ENCODE data around the gene XXYLT1. TPM values are rescaled to one million over a fixed set of nuclear protein-coding genes. Genes with fewer than 3 reads are reported as not detected.

Gene XXYLT1
- total RNA-seq, 1 experiment from 2014 or later, result 7.3 TPM

GRCh38 chr3:195071011-195071728 is 199.8 kb downstream of the XXYLT1 start:
- Histone ChIP-seq H2AFZ (ENCODE audit: low read length) (no peak overlapping the region), H4K20me1 (ENCODE audit: insufficient read depth, low read depth, low read length) (peaks cover 12% of the 10 kb centered on the region; the same call in 1 of the 2 replicates), H3K79me2 (ENCODE audit: low read length) (no peaks in the 10 kb centered on the region), H3K27ac (ENCODE audit: low read length) (no peak overlapping the region), H3K9me2 (replicated peaks; ENCODE audit: insufficient read depth, low read length) (no peaks in the 10 kb centered on the region), H3K4me1 (ENCODE audit: low read length) (no peaks in the 10 kb centered on the region), H3K9me3 (ENCODE audit: low read length) (no peaks in the 10 kb centered on the region), H3K4me2 (ENCODE audit: low read depth, low read length, poor library complexity, severe bottlenecking) (no peak overlapping the region), H3K9ac (ENCODE audit: low read length) (no peak overlapping the region), H3K4me3 (ENCODE audit: low read length) (no peak overlapping the region), H3K36me3 (ENCODE audit: insufficient read depth, low read length) (no peaks in the 10 kb centered on the region), H3K27me3 (ENCODE audit: low read length) (no peaks in the 10 kb centered on the region)
- no peak for DNase-seq

- no peak overlapping the region for H2AFZ ChIP-seq (ENCODE audit: low read length)
Observed at GRCh38 chr3:195070336-195070735, 200.6 kb downstream of the XXYLT1 start.

GRCh38 chr3:195069501-195070251 is 201.3 kb downstream of the XXYLT1 start:
- Histone ChIP-seq H2AFZ (ENCODE audit: low read length) (no peak overlapping the region), H3K4me1 (ENCODE audit: low read length) (peaks cover 6% of the 10 kb centered on the region), H3K9ac (ENCODE audit: low read length) (no peak overlapping the region), H3K27ac (ENCODE audit: low read length) (no peak overlapping the region), H3K27me3 (ENCODE audit: low read length) (no peaks in the 10 kb centered on the region), H3K9me2 (replicated peaks; ENCODE audit: insufficient read depth, low read length) (no peaks in the 10 kb centered on the region), H3K4me3 (ENCODE audit: low read length) (no peak overlapping the region), H3K9me3 (ENCODE audit: low read length) (no peaks in the 10 kb centered on the region), H3K4me2 (ENCODE audit: low read depth, low read length, poor library complexity, severe bottlenecking) (no peak overlapping the region), H3K36me3 (ENCODE audit: insufficient read depth, low read length) (no peaks in the 10 kb centered on the region), H3K79me2 (ENCODE audit: low read length) (no peaks in the 10 kb centered on the region), H4K20me1 (ENCODE audit: insufficient read depth, low read depth, low read length) (peaks cover 13% of the 10 kb centered on the region; the same call in 1 of the 2 replicates)
- DNase-seq, result no peak

More at GRCh38 chr3:195070336-195070735, 200.6 kb downstream of the XXYLT1 start:
- Histone ChIP-seq H3K9me3 (ENCODE audit: low read length) (no peaks in the 10 kb centered on the region), H4K20me1 (ENCODE audit: insufficient read depth, low read depth, low read length) (peaks cover 12% of the 10 kb centered on the region; the same call in 1 of the 2 replicates), H3K4me1 (ENCODE audit: low read length) (no peaks in the 10 kb centered on the region), H3K4me2 (ENCODE audit: low read depth, low read length, poor library complexity, severe bottlenecking) (no peak overlapping the region), H3K36me3 (ENCODE audit: insufficient read depth, low read length) (no peaks in the 10 kb centered on the region), H3K79me2 (ENCODE audit: low read length) (no peaks in the 10 kb centered on the region), H3K27ac (ENCODE audit: low read length) (no peak overlapping the region), H3K4me3 (ENCODE audit: low read length) (no peak overlapping the region), H3K27me3 (ENCODE audit: low read length) (no peaks in the 10 kb centered on the region), H3K9ac (ENCODE audit: low read length) (no peak overlapping the region), H3K9me2 (replicated peaks; ENCODE audit: insufficient read depth, low read length) (no peaks in the 10 kb centered on the region)
- DNase-seq, result no peak

- Histone ChIP-seq H4K20me1 (ENCODE audit: insufficient read depth, low read depth, low read length) (peaks cover 16% of the 10 kb centered on the region; the same call in 1 of the 2 replicates), H3K4me1 (ENCODE audit: low read length) (peaks cover 13% of the 10 kb centered on the region), H3K9me3 (ENCODE audit: low read length) (no peaks in the 10 kb centered on the region), H3K27me3 (ENCODE audit: low read length) (no peaks in the 10 kb centered on the region), H3K36me3 (ENCODE audit: insufficient read depth, low read length) (no peaks in the 10 kb centered on the region), H3K27ac (ENCODE audit: low read length) (no peak overlapping the region), H3K4me3 (ENCODE audit: low read length) (no peak overlapping the region), H2AFZ (ENCODE audit: low read length) (no peak overlapping the region), H3K4me2 (ENCODE audit: low read depth, low read length, poor library complexity, severe bottlenecking) (no peak overlapping the region), H3K9ac (ENCODE audit: low read length) (no peak overlapping the region), H3K79me2 (ENCODE audit: low read length) (no peaks in the 10 kb centered on the region), H3K9me2 (replicated peaks; ENCODE audit: insufficient read depth, low read length) (no peaks in the 10 kb centered on the region)
- no peak for DNase-seq
Observed at GRCh38 chr3:195068084-195069080, 202.6 kb downstream of the XXYLT1 start.

- H3K9me2 ChIP-seq (replicated peaks; ENCODE audit: insufficient read depth, low read length), result no peaks in the 10 kb centered on the region
- DNase-seq, result no peak
Observed at GRCh38 chr3:195066441-195066841, 204.5 kb downstream of the XXYLT1 start.

GRCh38 chr3:195065864-195066185 is 205.1 kb downstream of the XXYLT1 start:
- peaks cover 13% of the 10 kb centered on the region for H3K4me1 ChIP-seq (ENCODE audit: low read length)
- no peak overlapping the region for H3K27ac ChIP-seq (ENCODE audit: low read length)
- H3K27me3 ChIP-seq (ENCODE audit: low read length), result no peaks in the 10 kb centered on the region
- no peaks in the 10 kb centered on the region for H3K36me3 ChIP-seq (ENCODE audit: insufficient read depth, low read length)
- H3K9ac ChIP-seq (ENCODE audit: low read length), result no peak overlapping the region
- H3K9me3 ChIP-seq (ENCODE audit: low read length), result no peaks in the 10 kb centered on the region
- H3K9me2 ChIP-seq (replicated peaks; ENCODE audit: insufficient read depth, low read length), result no peaks in the 10 kb centered on the region
- no peak overlapping the region for H3K4me2 ChIP-seq (ENCODE audit: low read depth, low read length, poor library complexity, severe bottlenecking)
- H4K20me1 ChIP-seq (ENCODE audit: insufficient read depth, low read depth, low read length), result 0 out of 2 replicates have a peak, but pooled peaks cover 10% of the 10 kb centered on the region
- H3K79me2 ChIP-seq (ENCODE audit: low read length), result no peaks in the 10 kb centered on the region
- no peak overlapping the region for H3K4me3 ChIP-seq (ENCODE audit: low read length)
- H2AFZ ChIP-seq (ENCODE audit: low read length), result no peak overlapping the region
- no peak for DNase-seq

More at GRCh38 chr3:195066441-195066841, 204.5 kb downstream of the XXYLT1 start:
- Histone ChIP-seq H3K4me3 (ENCODE audit: low read length) (no peak overlapping the region), H3K79me2 (ENCODE audit: low read length) (no peaks in the 10 kb centered on the region), H3K9me3 (ENCODE audit: low read length) (no peaks in the 10 kb centered on the region), H4K20me1 (ENCODE audit: insufficient read depth, low read depth, low read length) (0 out of 2 replicates have a peak, but pooled peaks cover 10% of the 10 kb centered on the region), H3K4me2 (ENCODE audit: low read depth, low read length, poor library complexity, severe bottlenecking) (no peak overlapping the region), H3K9ac (ENCODE audit: low read length) (no peak overlapping the region), H3K27me3 (ENCODE audit: low read length) (no peaks in the 10 kb centered on the region), H3K36me3 (ENCODE audit: insufficient read depth, low read length) (no peaks in the 10 kb centered on the region), H3K27ac (ENCODE audit: low read length) (no peak overlapping the region), H3K4me1 (ENCODE audit: low read length) (peaks cover 13% of the 10 kb centered on the region), H2AFZ (ENCODE audit: low read length) (no peak overlapping the region)

GRCh38 chr3:195065142-195065863 is 205.7 kb downstream of the XXYLT1 start:
- Histone ChIP-seq H3K4me1 (ENCODE audit: low read length) (peaks cover 13% of the 10 kb centered on the region), H2AFZ (ENCODE audit: low read length) (no peak overlapping the region), H3K4me2 (ENCODE audit: low read depth, low read length, poor library complexity, severe bottlenecking) (no peak overlapping the region), H3K36me3 (ENCODE audit: insufficient read depth, low read length) (no peaks in the 10 kb centered on the region), H3K79me2 (ENCODE audit: low read length) (no peaks in the 10 kb centered on the region), H3K9me2 (replicated peaks; ENCODE audit: insufficient read depth, low read length) (no peaks in the 10 kb centered on the region), H3K9me3 (ENCODE audit: low read length) (no peaks in the 10 kb centered on the region), H3K27me3 (ENCODE audit: low read length) (no peaks in the 10 kb centered on the region), H4K20me1 (ENCODE audit: insufficient read depth, low read depth, low read length) (0 out of 2 replicates have a peak, but pooled peaks cover 10% of the 10 kb centered on the region), H3K27ac (ENCODE audit: low read length) (no peak overlapping the region), H3K9ac (ENCODE audit: low read length) (no peak overlapping the region), H3K4me3 (ENCODE audit: low read length) (no peak overlapping the region)
- DNase-seq, result no peak
